ENCODE data around the gene MCOLN1.
"Not testable (repeated sequence)": the region's sequence is repeated elsewhere in the genome, so short reads cannot be mapped to it uniquely, and the experiment has no call there.

Gene MCOLN1

GRCh38 chr19:7524992-7525739, 2.7 kb downstream of the MCOLN1 start:
- no peak for DNase-seq (ENCODE audit: low read depth in 2 of 2, low spot score in 1 of 2)

DNA sequence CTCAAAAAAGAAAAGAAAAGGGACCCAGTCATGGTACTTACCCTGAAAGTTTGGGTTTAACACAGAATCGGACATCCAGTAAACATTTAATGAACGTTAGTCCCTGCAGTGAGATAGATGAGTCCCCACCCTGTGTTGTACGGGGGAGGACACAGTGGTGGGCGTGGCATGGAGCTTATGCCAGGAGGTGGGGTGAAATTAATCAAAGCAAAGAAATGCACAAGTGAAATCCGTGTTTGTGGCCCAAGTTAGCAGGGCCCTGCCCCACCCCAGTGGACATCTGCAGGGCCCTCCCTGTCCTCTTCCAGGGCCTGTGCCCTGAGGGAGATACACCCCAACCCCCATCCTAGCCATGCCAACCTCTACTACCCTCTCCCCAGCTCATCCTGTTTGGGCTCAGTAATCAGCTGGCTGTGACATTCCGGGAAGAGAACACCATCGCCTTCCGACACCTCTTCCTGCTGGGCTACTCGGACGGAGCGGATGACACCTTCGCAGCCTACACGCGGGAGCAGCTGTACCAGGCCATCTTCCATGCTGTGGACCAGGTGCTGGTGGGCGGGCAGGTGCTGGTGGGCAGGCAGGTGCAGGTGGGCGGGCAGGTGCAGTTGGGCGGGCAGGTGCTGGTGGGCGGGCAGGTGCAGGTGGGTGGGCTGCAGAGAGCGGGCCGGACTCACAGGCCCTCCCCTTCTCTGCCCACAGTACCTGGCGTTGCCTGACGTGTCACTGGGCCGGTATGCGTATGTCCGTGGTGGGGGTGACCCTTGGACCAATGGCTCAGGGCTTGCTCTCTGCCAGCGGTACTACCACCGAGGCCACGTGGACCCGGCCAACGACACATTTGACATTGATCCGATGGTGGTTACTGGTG, 3.9 kb downstream of the MCOLN1 start:
- no peak for DNase-seq (ENCODE audit: low read depth in 2 of 2, low spot score in 1 of 2)

GRCh38 chr19:7527516-7528191, 5.2 kb downstream of the MCOLN1 start:
- no peak for DNase-seq (ENCODE audit: low read depth in 2 of 2, low spot score in 1 of 2)

GRCh38 chr19:7528192-7528519, 5.7 kb downstream of the MCOLN1 start:
- DNase-seq (ENCODE audit: low read depth in 2 of 2, low spot score in 1 of 2), result no peak

DNA sequence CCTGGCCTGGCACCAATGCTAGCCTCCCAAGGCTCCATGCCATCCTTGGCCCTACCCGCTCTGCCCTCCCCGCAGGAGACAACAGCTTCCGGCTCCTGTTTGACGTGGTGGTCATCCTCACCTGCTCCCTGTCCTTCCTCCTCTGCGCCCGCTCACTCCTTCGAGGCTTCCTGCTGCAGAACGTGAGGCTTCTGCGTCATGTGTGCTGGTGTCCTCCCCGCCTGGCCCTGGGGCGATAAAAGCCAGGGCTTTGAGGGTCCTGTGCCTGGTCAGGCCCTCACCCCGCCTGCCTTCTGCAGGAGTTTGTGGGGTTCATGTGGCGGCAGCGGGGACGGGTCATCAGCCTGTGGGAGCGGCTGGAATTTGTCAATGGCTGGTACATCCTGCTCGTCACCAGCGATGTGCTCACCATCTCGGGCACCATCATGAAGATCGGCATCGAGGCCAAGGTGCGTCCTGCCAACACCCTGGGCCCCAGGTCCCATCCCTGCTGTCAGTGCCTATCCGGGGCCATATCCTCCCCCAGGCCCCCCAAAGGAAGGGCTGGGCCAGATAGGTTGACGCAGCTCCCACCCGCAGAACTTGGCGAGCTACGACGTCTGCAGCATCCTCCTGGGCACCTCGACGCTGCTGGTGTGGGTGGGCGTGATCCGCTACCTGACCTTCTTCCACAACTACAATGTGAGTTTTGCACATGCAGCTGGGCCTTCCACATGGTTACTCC, 6.3 kb downstream of the MCOLN1 start:
- no peak for DNase-seq (ENCODE audit: low read depth in 2 of 2, low spot score in 1 of 2)

- DNase-seq (ENCODE audit: low read depth in 2 of 2, low spot score in 1 of 2), result no peak
Observed at GRCh38 chr19:7529246-7529600, 6.8 kb downstream of the MCOLN1 start.

DNA sequence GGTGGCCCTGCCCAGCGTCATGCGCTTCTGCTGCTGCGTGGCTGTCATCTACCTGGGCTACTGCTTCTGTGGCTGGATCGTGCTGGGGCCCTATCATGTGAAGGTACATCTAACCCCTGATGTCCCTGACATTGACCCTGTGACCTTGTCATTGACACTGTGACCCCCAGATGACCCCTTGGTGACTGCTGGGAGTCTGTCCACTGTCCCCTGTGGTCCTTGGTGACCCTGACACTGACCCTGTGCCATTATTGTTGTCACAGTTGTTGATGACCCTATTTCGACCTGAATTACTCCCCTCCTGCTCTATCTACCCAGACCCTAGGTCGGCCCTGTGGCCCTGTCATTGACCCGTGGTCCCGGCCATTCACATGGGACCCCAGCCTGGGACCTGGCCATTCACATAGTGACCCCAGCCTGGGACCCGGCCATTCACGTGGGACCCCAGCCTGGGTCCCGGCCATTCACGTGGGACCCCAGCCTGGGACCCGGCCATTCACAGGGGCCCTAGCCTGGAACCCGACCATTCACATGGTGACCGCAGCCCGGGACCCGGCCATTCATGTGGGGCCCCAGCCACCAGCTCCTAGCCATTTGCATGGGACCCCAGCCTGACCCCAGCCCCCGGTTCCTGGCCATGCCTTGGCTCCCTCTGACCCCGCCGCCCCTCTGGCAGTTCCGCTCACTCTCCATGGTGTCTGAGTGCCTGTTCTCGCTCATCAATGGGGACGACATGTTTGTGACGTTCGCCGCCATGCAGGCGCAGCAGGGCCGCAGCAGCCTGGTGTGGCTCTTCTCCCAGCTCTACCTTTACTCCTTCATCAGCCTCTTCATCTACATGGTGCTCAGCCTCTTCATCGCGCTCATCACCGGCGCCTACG, 7.4 kb downstream of the MCOLN1 start:
- DNase-seq (ENCODE audit: low read depth in 2 of 2, low spot score in 1 of 2), result no peak

- no peak for DNase-seq (ENCODE audit: low read depth in 2 of 2, low spot score in 1 of 2)
Observed at GRCh38 chr19:7533281-7533885, 11.0 kb downstream of the MCOLN1 start.

GRCh38 chr19:7533925-7534480, 11.6 kb downstream of the MCOLN1 start:
- peak; percentile 67 to 69 for DNase-seq (ENCODE audit: low read depth in 2 of 2, low spot score in 1 of 2)

GRCh38 chr19:7534531-7535046, 12.2 kb downstream of the MCOLN1 start:
- no peak for DNase-seq (ENCODE audit: low read depth in 2 of 2, low spot score in 1 of 2)

- DNase-seq (ENCODE audit: low read depth in 2 of 2, low spot score in 1 of 2), result peak; percentile 84 to 85
Observed at GRCh38 chr19:7535047-7535997, 12.9 kb downstream of the MCOLN1 start, which contains the start of gene PNPLA6. TSS of gene PNPLA6 (plus strand) at chr19:7535717. CDS start at chr19:7535789, 72 bp downstream.

DNA sequence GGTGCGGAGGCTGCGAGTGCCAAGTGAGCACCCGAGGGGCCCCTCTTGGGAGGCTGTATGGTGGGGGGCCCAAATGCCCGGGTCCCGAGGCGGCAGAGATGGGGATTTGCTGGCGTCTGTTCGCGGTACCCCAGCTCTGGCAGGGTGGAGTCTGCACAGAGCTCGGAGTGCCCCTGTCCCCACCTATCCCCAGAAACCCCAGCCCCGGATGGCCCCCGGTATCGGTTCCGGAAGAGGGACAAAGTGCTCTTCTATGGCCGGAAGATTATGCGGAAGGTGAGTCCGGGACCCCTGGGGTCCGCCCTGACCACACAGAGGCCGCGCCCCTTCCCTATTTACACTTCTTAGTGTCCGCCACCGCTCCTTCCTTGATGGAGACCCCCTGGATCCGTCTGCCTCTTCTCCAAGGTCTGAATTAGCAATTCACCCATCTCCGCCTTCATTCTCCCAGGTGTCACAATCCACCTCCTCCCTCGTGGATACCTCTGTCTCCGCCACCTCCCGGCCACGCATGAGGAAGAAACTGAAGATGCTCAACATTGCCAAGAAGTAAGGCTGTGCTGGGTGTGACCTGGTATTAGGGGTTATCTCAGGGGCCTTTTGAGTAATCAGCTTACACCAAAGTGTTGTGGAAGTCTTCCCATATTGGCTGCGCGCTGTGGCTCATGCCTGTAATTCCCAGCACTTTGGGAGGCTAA, 13.7 kb downstream of the MCOLN1 start:
- no peak for DNase-seq (ENCODE audit: low read depth in 2 of 2, low spot score in 1 of 2)

DNA sequence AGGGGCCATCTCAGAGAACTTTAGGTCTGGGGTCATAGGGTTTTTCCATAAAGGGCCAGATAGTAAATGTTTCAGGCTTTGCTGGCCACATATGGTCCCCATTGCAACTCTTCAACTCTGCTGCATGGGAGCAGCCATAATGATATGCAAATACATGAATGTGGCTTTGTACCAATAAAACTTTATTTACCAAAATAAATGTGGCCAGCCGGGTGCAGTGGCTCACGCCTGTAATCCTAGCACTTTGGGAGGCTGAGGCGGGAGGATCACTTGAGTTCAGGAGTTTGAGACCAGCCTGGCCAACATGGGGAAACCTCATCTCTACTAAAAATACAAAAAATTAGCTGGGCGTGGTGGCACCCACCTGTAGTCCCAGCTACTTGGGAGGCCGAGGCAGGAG, 16.6 kb downstream of the MCOLN1 start:
- not testable (repeated sequence) for DNase-seq (ENCODE audit: low read depth in 2 of 2, low spot score in 1 of 2)

GRCh38 chr19:7539827-7540425, 17.5 kb downstream of the MCOLN1 start:
- DNase-seq (ENCODE audit: low read depth in 2 of 2, low spot score in 1 of 2), result no peak

DNA sequence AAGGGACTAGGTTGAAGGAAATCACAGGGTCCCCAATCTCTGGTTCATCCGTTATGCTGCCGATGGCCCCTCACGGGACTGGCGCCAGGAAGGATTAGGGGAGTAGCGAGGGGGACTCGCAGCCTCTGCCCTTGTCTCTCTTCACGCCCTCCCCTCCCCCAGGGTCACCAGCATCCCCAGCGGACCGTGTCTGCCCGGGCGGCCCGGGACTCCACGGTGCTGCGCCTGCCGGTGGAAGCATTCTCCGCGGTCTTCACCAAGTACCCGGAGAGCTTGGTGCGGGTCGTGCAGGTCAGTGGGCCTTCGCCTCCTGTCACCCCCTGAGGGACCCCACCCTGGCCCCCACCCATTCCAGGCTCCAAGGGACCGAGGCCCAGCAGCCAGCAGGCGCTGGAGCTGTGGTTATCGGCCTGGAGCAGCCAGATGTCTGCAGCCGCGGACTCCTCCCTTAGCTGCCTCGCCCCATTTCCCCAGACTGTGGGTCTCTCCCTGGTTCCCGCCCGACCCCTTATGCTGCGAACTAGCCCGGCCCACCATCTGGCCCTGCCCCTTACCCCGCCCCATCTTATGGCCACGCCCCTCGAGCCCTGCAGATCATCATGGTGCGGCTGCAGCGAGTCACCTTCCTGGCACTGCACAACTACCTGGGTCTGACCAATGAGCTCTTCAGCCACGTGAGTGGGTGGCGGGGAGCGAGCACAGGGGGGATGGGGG, 18.5 kb downstream of the MCOLN1 start:
- no peak for DNase-seq (ENCODE audit: low read depth in 2 of 2, low spot score in 1 of 2)

DNA sequence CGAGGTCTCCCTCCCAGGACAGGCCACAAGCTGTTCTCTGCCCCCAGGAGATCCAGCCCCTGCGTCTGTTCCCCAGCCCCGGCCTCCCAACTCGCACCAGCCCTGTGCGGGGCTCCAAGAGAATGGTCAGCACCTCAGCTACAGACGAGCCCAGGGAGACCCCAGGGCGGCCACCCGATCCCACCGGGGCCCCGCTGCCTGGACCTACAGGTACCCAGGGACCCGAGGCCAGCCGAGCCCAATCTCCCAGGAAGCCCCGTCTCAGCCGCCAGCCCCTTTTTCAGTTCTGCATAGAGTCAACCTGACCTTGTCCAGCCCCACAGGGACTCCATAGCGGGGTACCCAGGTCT, 19.0 kb downstream of the MCOLN1 start:
- no peak for DNase-seq (ENCODE audit: low read depth in 2 of 2, low spot score in 1 of 2)

Measured in stimulated activated CD8-positive, alpha-beta memory T cell treated with anti-CD3 and anti-CD28 coated beads, Interleukin-4, amount 100 ng/mL, for 4 hours (primary cell).